Superior temporal gyrus (tissue), 1 donor: ENCODE measurements around the gene CTDSP1.

Experiments
- DNase-seq: peaks from one replicate; pipeline ENCODE4 v3.0.0-alpha.2; 2016; ENCODE audit errors: extremely low spot score

The CTDSP1 gene

DNA sequence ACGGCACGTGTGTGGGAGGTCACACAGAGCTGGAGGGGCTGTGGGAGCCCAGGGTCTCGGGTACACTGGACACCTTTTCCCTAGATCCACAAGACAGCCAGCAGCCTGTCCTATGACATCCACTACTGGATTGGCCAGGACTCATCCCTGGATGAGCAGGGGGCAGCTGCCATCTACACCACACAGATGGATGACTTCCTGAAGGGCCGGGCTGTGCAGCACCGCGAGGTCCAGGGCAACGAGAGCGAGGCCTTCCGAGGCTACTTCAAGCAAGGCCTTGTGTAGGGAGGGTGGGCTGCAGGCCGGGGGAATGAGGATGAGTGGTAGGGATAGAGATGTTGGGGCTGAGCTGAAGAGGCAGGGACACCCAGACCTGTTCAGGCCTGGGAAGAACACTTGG, 25.9 kb downstream of the CTDSP1 start:
- no peak for DNase-seq

GRCh38 chr2:218427741-218428140, 28.1 kb downstream of the CTDSP1 start:
- no peak for DNase-seq

DNA sequence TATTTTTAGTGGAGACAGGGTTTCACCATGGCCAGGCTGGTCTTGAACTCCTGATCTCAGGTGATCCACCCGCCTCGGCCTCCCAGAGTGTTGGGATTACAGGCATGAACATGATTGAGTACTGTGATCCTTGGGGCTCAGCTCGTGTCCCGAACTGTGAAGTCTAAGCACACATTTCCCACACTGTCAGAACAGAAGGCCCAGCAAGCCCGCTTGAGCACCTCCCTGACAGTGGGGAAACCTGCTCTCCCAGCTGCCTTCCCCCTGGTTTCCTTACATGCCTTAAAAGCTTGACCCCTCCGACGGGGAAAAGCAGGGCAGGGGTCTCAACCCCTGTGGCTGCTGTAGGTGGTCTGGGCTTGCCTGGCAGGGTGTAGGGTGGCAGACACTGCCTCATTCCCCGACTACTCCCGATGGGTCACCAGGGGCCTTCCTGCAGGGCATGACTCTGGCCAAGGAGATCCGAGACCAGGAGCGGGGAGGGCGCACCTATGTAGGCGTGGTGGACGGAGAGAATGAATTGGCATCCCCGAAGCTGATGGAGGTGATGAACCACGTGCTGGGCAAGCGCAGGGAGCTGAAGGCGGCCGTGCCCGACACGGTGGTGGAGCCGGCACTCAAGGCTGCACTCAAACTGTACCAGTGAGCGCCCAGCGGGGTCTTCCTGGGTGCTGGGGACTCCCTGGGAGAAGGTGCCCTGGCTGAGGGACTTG, 29.3 kb downstream of the CTDSP1 start:
- no peak for DNase-seq

DNA sequence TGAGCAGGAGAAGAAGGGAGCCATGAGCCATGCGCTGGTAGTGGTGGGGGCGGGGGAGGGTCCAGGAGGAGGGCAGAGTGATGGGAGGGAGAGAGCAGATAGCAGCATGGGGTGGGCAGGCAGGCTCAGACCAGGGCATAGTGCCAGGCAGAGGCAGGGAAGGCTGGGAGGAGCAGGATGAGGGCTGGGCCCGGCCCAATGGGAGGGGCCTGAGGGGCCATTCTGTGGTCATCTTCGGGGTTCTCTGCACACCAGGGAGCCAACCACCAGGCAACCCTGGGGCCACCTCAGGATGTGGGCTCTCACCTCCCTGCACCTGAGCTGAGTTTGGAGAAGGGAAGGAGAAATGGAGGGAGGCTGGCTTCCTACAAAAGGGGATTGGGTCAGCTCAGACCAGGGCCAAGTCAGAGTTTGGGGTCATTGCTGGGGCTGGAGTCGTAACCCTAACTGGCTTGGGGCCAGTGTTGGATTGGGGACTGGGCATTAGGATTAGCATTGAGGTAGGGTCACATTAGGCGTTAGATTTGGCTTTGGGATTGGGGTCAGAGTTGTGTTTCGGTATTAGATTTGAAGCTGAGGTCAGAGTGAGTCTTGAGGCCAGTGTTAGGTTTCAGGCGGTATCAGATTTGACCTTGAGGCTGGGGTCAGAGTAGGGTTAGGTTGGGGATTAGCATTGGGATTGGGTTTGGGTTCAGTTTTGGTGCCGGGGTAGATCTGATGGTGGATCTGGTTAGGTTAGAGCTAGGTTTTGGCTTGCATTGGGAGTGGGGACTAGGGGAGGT, 30.4 kb downstream of the CTDSP1 start:
- no peak for DNase-seq

GRCh38 chr2:218430721-218431120, 31.1 kb downstream of the CTDSP1 start:
- no peak for DNase-seq

DNA sequence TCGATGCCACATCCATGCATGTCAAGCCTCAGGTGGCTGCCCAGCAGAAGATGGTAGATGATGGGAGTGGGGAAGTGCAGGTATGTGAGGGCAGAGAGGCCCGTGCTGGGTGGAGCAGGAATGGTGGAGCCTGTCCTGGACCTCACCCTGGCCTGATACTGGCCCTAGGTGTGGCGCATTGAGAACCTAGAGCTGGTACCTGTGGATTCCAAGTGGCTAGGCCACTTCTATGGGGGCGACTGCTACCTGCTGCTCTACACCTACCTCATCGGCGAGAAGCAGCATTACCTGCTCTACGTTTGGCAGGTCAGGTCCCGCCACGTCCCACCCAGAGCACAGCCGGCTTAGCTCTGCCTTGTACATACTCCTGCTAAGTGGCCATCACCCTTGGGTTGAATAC, 32.2 kb downstream of the CTDSP1 start:
- no peak for DNase-seq

DNA sequence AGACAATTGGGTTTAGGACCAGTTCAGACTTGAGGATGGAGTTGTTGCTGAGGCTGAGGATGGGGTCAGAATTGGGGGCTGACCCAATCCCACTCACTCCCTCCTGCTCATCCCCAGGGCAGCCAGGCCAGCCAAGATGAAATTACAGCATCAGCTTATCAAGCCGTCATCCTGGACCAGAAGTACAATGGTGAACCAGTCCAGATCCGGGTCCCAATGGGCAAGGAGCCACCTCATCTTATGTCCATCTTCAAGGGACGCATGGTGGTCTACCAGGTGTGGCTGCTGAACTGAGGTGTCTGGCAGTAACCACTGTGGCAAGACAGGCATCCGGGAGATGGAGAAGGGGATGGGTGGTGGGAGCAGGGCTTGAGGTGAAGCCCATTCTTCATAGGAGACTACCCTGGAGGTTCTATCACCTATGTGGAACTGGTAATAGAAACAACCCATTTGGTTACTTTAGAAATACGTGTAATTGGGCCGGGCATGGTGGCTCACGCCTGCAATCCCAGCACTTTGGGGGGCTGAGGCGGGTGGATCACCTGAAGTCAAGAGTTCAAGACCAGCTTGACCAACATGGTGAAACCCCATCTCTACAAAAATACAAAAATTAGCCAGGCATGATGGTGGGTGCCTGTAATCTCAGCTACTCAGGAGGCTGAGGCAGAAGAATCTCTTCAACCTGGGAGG, 33.2 kb downstream of the CTDSP1 start:
- DNase-seq, result no peak

DNA sequence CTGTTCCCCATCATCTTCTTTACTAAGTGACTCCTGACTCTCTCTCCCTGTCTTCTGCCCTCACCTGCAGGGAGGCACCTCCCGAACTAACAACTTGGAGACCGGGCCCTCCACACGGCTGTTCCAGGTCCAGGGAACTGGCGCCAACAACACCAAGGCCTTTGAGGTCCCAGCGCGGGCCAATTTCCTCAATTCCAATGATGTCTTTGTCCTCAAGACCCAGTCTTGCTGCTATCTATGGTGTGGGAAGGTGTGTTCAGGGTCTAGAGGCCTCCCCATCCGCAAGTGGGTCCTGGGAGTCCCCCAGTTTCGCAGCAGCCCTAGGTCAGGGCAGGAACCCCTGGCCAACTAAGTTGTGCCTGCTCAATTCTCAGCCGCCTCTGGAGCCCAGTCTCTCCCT, 34.8 kb downstream of the CTDSP1 start:
- no peak for DNase-seq

- no peak for DNase-seq
Measured at GRCh38 chr2:218435003-218435982, 35.6 kb downstream of the CTDSP1 start.

GRCh38 chr2:218436992-218437391, 37.3 kb downstream of the CTDSP1 start:
- DNase-seq, result no peak

DNA sequence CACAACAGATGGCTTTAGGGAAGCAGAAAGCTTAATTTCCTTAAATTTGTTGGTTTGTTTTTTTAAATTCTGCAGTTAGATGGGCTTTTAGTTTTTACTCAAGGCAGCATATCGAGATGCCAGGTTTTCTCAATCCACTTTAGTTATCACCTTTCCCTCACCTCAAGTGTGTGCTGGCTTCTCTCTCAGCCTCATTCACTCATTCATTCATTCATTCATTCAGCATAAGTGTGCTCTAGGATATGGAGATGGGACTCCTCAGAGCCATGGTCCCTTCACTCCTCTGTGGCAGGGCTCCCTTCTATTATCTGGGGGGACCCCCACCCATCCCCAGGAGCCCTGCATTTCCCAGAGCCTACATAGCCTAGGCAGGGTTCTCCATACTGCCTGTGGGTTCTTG, 38.3 kb downstream of the CTDSP1 start:
- DNase-seq, result no peak

- DNase-seq, result no peak
Measured at GRCh38 chr2:218438596-218438995, 38.9 kb downstream of the CTDSP1 start.

- no peak for DNase-seq
Measured at GRCh38 chr2:218444692-218445357, 45.2 kb downstream of the CTDSP1 start.

DNA sequence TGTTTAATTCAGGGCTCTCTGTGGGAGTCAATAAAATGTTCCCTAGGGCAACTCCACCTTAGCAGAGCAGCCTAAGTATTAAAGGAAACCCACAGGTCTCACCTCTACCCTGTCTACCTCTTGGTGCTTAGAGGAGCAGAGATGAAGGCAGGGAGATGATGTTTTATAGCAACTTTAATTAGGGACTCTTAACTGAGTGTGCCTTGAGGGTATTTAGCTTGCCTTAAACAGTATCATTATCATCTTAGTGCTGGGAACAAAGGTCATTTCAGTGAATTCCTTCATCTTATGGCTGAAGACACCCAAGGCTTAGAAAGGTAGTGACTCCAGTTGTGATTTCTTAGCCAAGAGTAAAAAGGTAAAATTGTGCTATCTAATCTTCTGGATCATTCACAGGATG, 45.9 kb downstream of the CTDSP1 start:
- DNase-seq, result no peak

GRCh38 chr2:218446547-218446946, 46.9 kb downstream of the CTDSP1 start:
- DNase-seq, result no peak

- no peak for DNase-seq
Measured at GRCh38 chr2:218447072-218447471, 47.4 kb downstream of the CTDSP1 start.

DNA sequence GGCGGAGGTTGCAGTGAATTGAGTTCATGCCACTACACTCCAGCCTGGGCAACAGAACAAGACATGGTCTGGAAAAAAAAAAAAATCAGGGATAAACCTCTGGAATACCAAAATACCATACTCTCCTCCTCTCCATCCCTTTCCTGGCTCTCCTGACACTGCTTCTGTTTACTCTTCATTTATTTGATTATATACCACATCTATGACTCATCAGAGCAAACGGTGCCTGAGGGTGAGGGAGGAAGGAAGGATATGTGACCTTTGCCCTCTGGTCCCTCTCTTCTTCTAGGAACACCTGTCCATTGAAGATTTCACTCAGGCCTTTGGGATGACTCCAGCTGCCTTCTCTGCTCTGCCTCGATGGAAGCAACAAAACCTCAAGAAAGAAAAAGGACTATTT, 49.3 kb downstream of the CTDSP1 start:
- DNase-seq, result no peak

DNA sequence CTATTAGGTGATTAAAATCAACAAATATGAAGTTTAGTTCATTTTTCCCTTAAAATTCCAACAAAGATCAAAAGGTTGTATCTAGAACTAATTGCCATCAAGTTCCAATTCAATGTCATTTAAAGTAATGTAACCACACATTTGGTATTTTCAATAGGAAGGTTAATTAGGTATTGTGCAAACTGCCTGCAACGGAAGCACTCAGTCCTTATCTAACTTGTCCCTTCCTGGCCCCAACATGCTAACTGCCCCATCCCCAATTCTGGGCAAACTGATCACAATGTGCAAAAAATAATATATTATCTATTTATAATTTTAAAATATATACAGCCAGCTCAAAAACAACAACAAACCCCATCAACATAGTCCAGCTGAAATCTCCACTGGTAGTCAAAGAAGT, 52.4 kb downstream of the CTDSP1 start:
- DNase-seq, result no peak
